Ovary (tissue), 9 donors: Measurements from ENCODE around the gene OR6K3. TPM values are rescaled to one million over a fixed set of nuclear protein-coding genes. Genes with fewer than 3 reads are reported as not detected.

ENCODE experiments used
- DNase-seq, 5 donors: peaks; one replicate each; pipeline ENCODE4 v3.0.0-alpha.2; 2019 to 2020
- H3K27ac ChIP-seq, 2 donors: fragments of 200-600 bp; one replicate each; pipeline versions ENCODE4 v1.5.1 to v1.8.0; 2019 to 2022
- H3K27me3 ChIP-seq: fragments of 200-600 bp; one replicate; pipeline ENCODE4 v1.8.0; 2022
- H3K36me3 ChIP-seq: fragments of 200-600 bp; sonication (generic); one replicate; pipeline ENCODE4 v1.5.1; 2019
- H3K4me1 ChIP-seq: one replicate; pipeline ENCODE4 v1.8.1; 2013; ENCODE audit warnings: mild to moderate bottlenecking, moderate library complexity; ENCODE audit not compliant: insufficient read depth
- H3K4me3 ChIP-seq: fragments of 200-600 bp; sonication (generic); one replicate; pipeline ENCODE4 v1.5.1; 2017
- H3K9me3 ChIP-seq, 2 donors: fragments of 200-600 bp in 1 of 2; sonication (generic) in 1 of 2; one replicate each; pipeline versions ENCODE4 v1.5.1 to v1.8.1; 2013 to 2019; ENCODE audit warnings: mild to moderate bottlenecking in 1 of 2, moderate library complexity in 1 of 2
- CTCF ChIP-seq, 3 donors: fragments of 450-650 bp in 2 of 3; fragments of 200-600 bp in 1 of 3; IDR thresholded peaks; one replicate each; pipeline versions ENCODE4 v1.5.1 to v1.8.0; 2016 to 2022; ENCODE audit warnings: antibody characterized with exemption in 3 of 3, mild to moderate bottlenecking in 1 of 3
- EP300 ChIP-seq: sonication (generic); formaldehyde crosslinking; IDR thresholded peaks from one replicate; pipeline ENCODE4 v1.6.1; 2017; ENCODE audit warnings: antibody characterized with exemption
- POLR2A ChIP-seq: fragments of 450-650 bp; IDR thresholded peaks from one replicate; pipeline ENCODE4 v1.6.1; 2017; ENCODE audit warnings: antibody characterized with exemption, mild to moderate bottlenecking, moderate library complexity
- WGBS, 3 donors: extraction: QIAGEN DNeasy Blood & Tissue Kit in 1 of 3; methylation state at CpG; one replicate each; pipeline versions ENCODE4 v1.1.5 to v1.1.7; 2013 to 2017; 5-methylcytosine and 5-hydroxymethylcytosine counted together
- intact Hi-C, 4 donors: fragments of 100-400 bp; cut with DNase I; formaldehyde crosslinking; loops; one replicate each; pipeline versions ENCODE4 v1.11.0 to v1.15.1; 2022 to 2023
- polyA plus RNA-seq, 2 donors: library from polyadenylated mRNA; stranded (reverse); fragments of 200-250 nt in 1 of 2; fragments of 350-450 nt in 1 of 2; fragmentation: Illumina TruSeq in 1 of 2; extraction: RNeasy Lipid Tissue Mini Kit (QIAGEN cat#74804) in 1 of 2; gene quantifications; one replicate each; pipeline ENCODE4 v1.2.3, GENCODE V29; 2013 to 2014
- total RNA-seq, 7 donors: library from RNA; depleted of rRNA in 2 of 7; stranded (reverse); fragments of >200 nt in 2 of 7; fragmentation: NEBNext Ultra II Directional in 3 of 7; extraction: Animal tissue kit (Norgen Biotek cat#: 25700) in 3 of 7; gene quantifications; one replicate each; pipeline versions ENCODE4 v1.1.0 to v1.2.4, GENCODE V29; 2016 to 2023
- donor health status: DM: no; HTN: no; CAD: no; lungs with moderate emphysema.
- donor health status: DM: no; HTN: no; CAD: no.
- donor health status: Bipolar disorder and iron deficiency.
- donor health status: DM: yes; HTN: yes; CAD: no.
- donor health status: DM: no; HTN: no; CAD: no.
- donor health status: DM: yes; HTN: yes; CAD: no.

Gene OR6K3
- total and polyA plus RNA-seq, 9 donors: 0.11 TPM; not detected in 8

DNA sequence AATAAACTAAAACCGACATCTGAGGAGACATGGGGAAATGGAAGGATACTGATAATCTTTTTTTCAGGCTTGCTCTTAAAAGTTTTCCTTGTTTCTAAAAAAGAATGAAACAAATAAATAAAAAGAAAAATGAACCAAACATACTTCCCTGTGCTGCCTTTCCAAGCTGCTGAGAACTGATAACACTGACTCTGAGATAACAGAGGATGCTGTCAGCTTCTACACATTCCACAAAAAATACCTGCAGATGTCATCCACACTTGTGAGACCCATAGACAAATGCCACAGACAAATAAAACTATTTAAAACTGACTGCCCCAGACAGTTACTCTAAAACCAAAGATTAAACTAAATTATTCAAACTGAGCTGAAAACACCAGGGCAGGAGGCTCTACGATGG lies 12.0 kb upstream of the OR6K3 start:
- Histone ChIP-seq H3K4me1 (no peaks in the 10 kb centered on the region), H3K27ac (no peak overlapping the region), H3K36me3 (no peaks in the 10 kb centered on the region), H3K4me3 (no peak overlapping the region), H3K9me3 (no peaks in the 10 kb centered on the region), H3K27me3 (no peaks in the 10 kb centered on the region)
- TF ChIP-seq EP300 (no peak), POLR2A (no peak), CTCF (IDR thresholded peaks at IDR 0.05) (no peak)
- no peak for DNase-seq
- 52 to 57% (median 56%) methylated on average over 2 of the region's 2 CpGs for WGBS, 3 donors
- intact Hi-C loops: no loop called here

GRCh38 chr1:158731707-158732106 lies 11.2 kb upstream of the OR6K3 start:
- TF ChIP-seq POLR2A (no peak), EP300 (no peak)
- Histone ChIP-seq H3K9me3 (no peaks in the 10 kb centered on the region), H3K27me3 (no peaks in the 10 kb centered on the region), H3K27ac (no peak overlapping the region), H3K4me3 (no peak overlapping the region), H3K36me3 (no peaks in the 10 kb centered on the region), H3K4me1 (no peaks in the 10 kb centered on the region)
- intact Hi-C loops: no loop called here
- no peak for DNase-seq
- 85 to 96% (median 89%) methylated on average over 4 of the region's 4 CpGs for WGBS, 3 donors

DNA sequence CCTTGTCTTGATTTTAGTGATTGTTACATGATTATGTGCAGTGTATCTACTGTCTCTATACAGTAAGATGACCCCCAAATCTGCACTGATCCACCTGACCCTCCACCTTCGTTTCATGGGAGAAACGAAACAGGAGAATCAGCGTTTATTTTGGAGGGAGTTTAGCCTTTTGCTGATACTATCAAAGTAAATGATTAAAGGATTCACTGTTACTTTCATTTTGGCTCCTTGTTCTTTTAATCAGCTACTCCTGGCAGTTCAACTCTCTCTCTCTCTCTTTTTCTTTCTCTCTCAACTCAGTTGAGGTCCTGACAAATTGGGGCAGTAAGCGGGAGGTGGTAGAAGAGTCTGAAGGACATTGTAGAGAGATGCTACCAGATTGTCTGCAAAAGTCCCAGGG lies 9.9 kb upstream of the OR6K3 start:
- Histone ChIP-seq H3K4me3 (no peak overlapping the region), H3K27ac (no peak overlapping the region), H3K27me3 (no peaks in the 10 kb centered on the region), H3K9me3 (no peaks in the 10 kb centered on the region), H3K4me1 (no peaks in the 10 kb centered on the region), H3K36me3 (no peaks in the 10 kb centered on the region)
- WGBS, 3 donors: 75 to 78% (median 75%) methylated on average over 4 of the region's 4 CpGs
- TF ChIP-seq CTCF (IDR thresholded peaks at IDR 0.05) (no peak), POLR2A (no peak)
- DNase-seq: no peak
- intact Hi-C loops: no loop called here

DNA sequence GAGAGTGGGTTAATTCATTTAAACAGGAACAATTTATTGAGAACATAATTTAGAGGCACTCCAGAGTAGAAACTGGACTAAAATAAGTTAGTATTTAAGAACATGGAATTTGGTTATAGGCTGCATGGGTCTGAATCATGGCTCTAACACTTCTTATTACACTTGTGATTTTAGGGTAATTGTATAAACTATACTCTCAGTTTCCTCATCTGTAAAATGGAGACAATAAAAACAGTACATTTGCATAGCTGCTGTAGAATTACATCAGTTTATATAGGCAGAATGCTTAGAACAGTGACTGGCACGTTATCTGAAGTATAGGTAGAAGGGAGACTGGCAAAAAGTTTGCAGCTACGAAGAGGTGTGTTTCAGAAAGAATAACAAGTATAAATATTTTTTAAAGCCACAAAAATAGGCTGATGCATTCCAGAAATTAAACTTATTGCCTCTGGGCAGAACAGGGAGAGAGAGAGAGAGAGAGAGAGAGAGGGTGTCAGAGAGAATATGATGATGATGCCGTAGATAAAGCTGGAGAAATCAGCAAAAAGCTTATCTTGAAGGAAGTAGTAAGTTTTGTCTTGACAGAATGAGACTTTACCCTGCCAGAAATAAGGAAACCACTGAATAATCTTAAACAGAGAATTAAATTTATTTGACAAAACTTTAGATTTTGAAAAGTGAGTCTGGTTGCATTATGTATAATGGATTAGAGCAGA lies 8.1 kb upstream of the OR6K3 start:
- no peak overlapping the region for H3K4me3 ChIP-seq
- H3K27ac ChIP-seq: no peak overlapping the region
- H3K9me3 ChIP-seq: no peaks in the 10 kb centered on the region
- no peaks in the 10 kb centered on the region for H3K36me3 ChIP-seq
- H3K27me3 ChIP-seq: no peaks in the 10 kb centered on the region
- DNase-seq: no peak
- TF ChIP-seq EP300: no peak
- TF ChIP-seq POLR2A: no peak
- TF ChIP-seq CTCF (IDR thresholded peaks at IDR 0.05): no peak
- no peaks in the 10 kb centered on the region for H3K4me1 ChIP-seq
- 57 to 76% (median 66%) methylated on average over 3 of the region's 3 CpGs for WGBS, 3 donors
- intact Hi-C loops: no loop called here

GRCh38 chr1:158724442-158724841 lies 3.9 kb upstream of the OR6K3 start:
- TF ChIP-seq EP300 (no peak), CTCF (IDR thresholded peaks at IDR 0.05) (no peak), POLR2A (no peak)
- Histone ChIP-seq H3K4me3 (no peak overlapping the region), H3K27me3 (no peaks in the 10 kb centered on the region), H3K27ac (no peak overlapping the region), H3K4me1 (no peaks in the 10 kb centered on the region), H3K36me3 (no peaks in the 10 kb centered on the region), H3K9me3 (no peaks in the 10 kb centered on the region)
- intact Hi-C loops: no loop called here
- 95 to 98% (median 95%) methylated on average over 5 of the region's 5 CpGs for WGBS, 3 donors
- DNase-seq: no peak
